WI38 (cell line): ENCODE measurements around the gene SNTB2.
A peak's percentile ranks its signal among the peaks of the same experiment; 100 is the strongest.

ENCODE experiments used
- H3K4me3 ChIP-seq: 2 replicates; pipeline ENCODE4 v1.5.1; 2011; ENCODE audit warnings: low read depth, mild to moderate bottlenecking, control low read depth, low read length
- TF ChIP-seq, protein P1 (sequence below): IDR thresholded peaks from 2 replicates; pipeline ENCODE4 v1.5.1; 2012; ENCODE audit warnings: low read depth, mild to moderate bottlenecking, control low read depth, low read length

SNTB2 gene

GRCh38 chr16:69329369-69330285 lies 142.7 kb downstream of the SNTB2 start:
- TF ChIP-seq, protein P1, sequence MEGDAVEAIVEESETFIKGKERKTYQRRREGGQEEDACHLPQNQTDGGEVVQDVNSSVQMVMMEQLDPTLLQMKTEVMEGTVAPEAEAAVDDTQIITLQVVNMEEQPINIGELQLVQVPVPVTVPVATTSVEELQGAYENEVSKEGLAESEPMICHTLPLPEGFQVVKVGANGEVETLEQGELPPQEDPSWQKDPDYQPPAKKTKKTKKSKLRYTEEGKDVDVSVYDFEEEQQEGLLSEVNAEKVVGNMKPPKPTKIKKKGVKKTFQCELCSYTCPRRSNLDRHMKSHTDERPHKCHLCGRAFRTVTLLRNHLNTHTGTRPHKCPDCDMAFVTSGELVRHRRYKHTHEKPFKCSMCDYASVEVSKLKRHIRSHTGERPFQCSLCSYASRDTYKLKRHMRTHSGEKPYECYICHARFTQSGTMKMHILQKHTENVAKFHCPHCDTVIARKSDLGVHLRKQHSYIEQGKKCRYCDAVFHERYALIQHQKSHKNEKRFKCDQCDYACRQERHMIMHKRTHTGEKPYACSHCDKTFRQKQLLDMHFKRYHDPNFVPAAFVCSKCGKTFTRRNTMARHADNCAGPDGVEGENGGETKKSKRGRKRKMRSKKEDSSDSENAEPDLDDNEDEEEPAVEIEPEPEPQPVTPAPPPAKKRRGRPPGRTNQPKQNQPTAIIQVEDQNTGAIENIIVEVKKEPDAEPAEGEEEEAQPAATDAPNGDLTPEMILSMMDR, result no peak
- H3K4me3 ChIP-seq, result peak overlapping the region; percentile 73

DNA sequence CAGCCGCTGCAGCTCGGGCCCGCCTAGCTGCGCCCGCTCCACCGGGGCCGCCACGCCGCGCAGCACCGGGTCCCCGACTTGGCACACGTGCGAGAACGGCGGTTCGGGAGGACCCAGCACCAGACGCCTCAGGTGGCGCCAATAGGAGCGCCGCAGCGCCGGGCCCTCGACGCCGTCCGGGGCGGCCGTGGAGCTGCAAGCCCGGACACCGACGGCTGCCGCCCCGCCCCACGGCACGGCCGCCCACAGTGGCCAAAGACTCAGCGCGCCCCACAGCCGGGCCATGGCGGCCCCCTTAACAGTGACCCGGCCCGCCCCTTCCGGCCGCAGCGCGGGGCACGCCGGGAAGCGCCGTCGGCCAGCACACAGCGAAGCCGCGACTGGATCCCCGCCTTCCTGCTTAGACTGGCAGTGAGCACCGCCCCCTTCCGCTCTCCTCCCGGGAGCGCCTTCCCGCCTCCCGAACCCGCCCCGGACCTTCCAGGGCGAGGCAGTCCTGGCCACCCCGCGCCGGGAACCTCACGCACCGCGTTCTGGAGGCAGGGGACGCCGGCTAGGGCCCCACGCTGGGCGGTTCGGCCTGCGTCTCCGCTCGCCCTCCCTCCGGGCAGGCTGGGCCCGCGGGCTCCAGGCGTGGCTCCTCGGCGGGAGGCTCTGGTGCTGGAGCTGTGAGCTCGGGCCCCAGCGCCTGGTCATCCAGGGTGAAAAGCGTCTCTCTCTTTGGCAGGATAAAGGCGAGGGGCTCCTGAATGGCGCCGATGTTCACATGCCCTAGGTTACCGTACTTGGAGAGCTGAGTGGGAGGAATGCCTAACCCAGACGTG lies 143.5 kb downstream of the SNTB2 start, which contains the start of gene PDF:
PDF (minus strand) TSS at position 303 of the 824 bp plus-strand sequence; CDS start at position 285, 18 bp downstream.
- TF ChIP-seq, protein P1, result no peak
- H3K4me3 ChIP-seq, result peak within 1 kb of the TSS; percentile 73

DNA sequence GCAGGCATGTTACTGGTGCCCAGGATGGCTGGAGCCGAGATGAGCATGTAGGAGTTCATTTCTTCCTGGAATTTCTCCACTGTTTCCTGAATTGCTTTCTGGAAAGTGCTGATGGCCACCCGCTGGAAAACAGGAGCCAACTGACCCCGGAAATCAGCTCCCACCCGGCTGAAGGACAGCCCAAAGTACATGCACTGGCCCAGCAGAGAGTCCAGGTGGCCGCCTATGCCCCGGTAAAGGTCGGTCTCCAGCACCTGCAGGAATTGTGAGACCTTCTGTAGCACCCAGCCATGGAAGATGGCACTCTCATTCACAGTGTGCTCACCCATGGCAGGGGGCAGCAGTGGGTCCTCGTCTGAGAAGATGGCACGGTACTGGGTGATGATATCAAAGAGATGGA lies 147.7 kb downstream of the SNTB2 start:
- TF ChIP-seq, protein P1, result no peak
- no peak overlapping the region for H3K4me3 ChIP-seq

DNA sequence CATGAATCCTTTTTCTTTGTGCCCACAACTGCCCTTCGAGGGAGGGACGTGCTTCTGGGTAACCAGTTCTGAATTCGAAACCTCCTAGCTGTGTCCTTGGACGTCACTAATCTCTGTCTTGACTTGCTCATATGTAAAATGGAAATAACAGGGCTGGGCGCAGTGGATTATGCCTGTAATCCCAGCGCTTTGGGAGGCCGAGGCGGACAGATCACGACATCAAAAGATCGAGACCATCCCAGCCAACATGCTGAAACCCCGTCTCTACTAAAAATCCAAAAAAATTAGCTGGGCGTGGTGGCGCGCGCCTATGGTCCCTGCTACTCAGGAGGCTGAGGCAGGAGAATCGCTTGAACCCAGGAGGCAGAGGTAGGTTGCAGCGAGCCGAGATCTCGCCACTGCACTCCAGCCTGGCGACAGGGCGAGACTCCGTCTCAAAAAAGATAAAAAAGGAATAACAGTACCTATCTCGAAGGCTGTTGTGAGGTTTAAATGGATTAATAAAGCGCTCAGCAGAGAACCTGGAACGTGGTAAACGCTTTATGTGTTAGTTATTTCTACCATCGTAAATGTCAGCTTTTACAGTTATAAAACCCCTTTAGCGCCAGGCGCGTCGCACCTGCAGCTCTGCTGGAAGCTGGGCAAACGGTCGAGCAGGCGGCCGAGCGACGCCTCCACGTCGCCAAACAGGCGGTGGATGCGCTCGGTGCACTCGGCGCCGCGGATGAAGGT lies 151.8 kb downstream of the SNTB2 start:
- H3K4me3 ChIP-seq, result peak overlapping the region; percentile 99
- TF ChIP-seq, protein P1, result no peak

GRCh38 chr16:69339289-69340094 lies 152.5 kb downstream of the SNTB2 start, which contains the start of the genes COG8 and NIP7:
COG8 (minus strand) TSS chr16:69339564; CDS start chr16:69339552, 12 bp downstream.
NIP7 (plus strand) TSS chr16:69339772; CDS start chr16:69339830, 58 bp downstream.
- TF ChIP-seq, protein P1, result peak; percentile 65
- peak within 1 kb of the TSS; percentile 99 for H3K4me3 ChIP-seq

DNA sequence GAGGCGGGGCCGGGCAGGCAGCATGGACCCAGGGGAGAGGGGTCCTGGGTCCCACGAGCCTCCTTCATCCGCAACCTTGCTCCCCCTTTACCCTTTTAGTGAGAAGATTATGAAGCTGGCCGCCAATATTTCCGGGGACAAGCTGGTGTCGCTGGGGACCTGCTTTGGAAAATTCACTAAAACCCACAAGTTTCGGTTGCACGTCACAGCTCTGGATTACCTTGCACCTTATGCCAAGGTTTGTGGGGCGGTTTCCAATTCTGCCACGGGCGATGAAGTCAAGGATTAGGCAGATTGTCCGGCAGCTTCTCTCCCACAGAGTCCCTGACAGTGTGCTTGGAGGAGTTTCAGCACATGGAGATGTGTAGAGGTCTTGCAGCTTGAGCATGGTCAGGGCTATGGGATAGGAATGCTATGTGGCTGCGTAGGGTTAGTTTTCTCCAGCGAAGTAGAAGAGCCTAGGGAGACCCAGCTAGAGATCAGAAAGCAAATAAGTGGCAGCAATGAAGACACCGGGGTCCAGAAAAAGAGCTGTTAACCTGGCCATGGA lies 153.2 kb downstream of the SNTB2 start:
- peak overlapping the region; percentile 99 for H3K4me3 ChIP-seq
- TF ChIP-seq, protein P1, result no peak
